GM12878 (cell line): ENCODE measurements around the gene MNAT1.

Experiments used
- BCLAF1 ChIP-seq: fragments of 450-650 bp; IDR thresholded peaks from 2 replicates; pipeline ENCODE4 v1.6.1; 2017; ENCODE audit warnings: antibody characterized with exemption, mild to moderate bottlenecking, moderate library complexity
- CTCF ChIP-seq, 3 experiments: IDR thresholded peaks in 2 of 3; conservative IDR thresholded peaks in 1 of 3; 2 replicates each; pipeline ENCODE4 v1.5.1; 2011; ENCODE audit warnings: low read depth in 3 of 3, low read length in 3 of 3, mild to moderate bottlenecking in 3 of 3, control low read depth in 2 of 3, moderate library complexity in 2 of 3, inconsistent platforms in 1 of 3, mixed read lengths in 1 of 3; ENCODE audit not compliant: control insufficient read depth in 2 of 3, insufficient read depth in 1 of 3; ENCODE audit errors: extremely low read depth in 1 of 3
- FOXM1 ChIP-seq: IDR thresholded peaks from 2 replicates; pipeline ENCODE4 v1.6.1; 2012; ENCODE audit warnings: low read depth, mild to moderate bottlenecking, inconsistent platforms, low read length, moderate library complexity
- HCFC1 ChIP-seq: fragments of 150-350 bp; IDR thresholded peaks from 2 replicates; pipeline ENCODE4 v1.6.1; 2014; ENCODE audit warnings: low read length
- KDM1A ChIP-seq: fragments of 200-600 bp; sonication (generic); IDR thresholded peaks from 2 replicates; pipeline ENCODE4 v1.6.1; 2016; ENCODE audit warnings: borderline replicate concordance
- NFYB ChIP-seq: IDR thresholded peaks from 2 replicates; pipeline ENCODE4 v1.6.1; 2011; ENCODE audit warnings: low read depth, mild to moderate bottlenecking, low read length, improper control_type of control experiment, moderate library complexity; ENCODE audit not compliant: insufficient read depth
- POLR2A ChIP-seq: IDR thresholded peaks from 2 replicates; pipeline ENCODE4 v1.6.1; 2011; ENCODE audit warnings: low read depth, mild to moderate bottlenecking, low read length
- POLR2AphosphoS5 ChIP-seq: IDR thresholded peaks from 2 replicates; pipeline ENCODE4 v1.6.1; 2011; ENCODE audit warnings: mild to moderate bottlenecking, low read length, inconsistent platforms
- RELA ChIP-seq: fragments of 450-650 bp; IDR thresholded peaks from 2 replicates; pipeline ENCODE4 v1.8.0; 2014; ENCODE audit warnings: borderline replicate concordance; ENCODE audit not compliant: partially characterized antibody
- SMC3 ChIP-seq: IDR thresholded peaks from 2 replicates; pipeline ENCODE4 v1.6.1; 2011; ENCODE audit warnings: low read length, improper control_type of control experiment, borderline replicate concordance
- SUZ12 ChIP-seq: fragments of 200-600 bp; sonication (generic); IDR thresholded peaks from one replicate; pipeline ENCODE4 v1.6.1; 2018; ENCODE audit warnings: antibody characterized with exemption, mild to moderate bottlenecking; ENCODE audit not compliant: unreplicated experiment
- TCF7 ChIP-seq: IDR thresholded peaks from 2 replicates; pipeline ENCODE4 v1.6.1; 2014; ENCODE audit warnings: antibody characterized with exemption, borderline replicate concordance
- ZZZ3 ChIP-seq: IDR thresholded peaks from 2 replicates; pipeline ENCODE4 v1.6.1; 2011; ENCODE audit warnings: low read depth; ENCODE audit not compliant: control insufficient read depth, insufficient read length

- no peak for TF ChIP-seq FOXM1
- TF ChIP-seq BCLAF1, result no peak
- no peak for TF ChIP-seq POLR2A
- TF ChIP-seq TCF7, result no peak
- no peak for TF ChIP-seq RELA
- no peak for TF ChIP-seq CTCF (IDR thresholded peaks at IDR 0.05 in 2 of 3, conservative IDR thresholded peaks at IDR 0.05 in 1 of 3; ENCODE audit: control insufficient read depth in 2 of 3, extremely low read depth in 1 of 3, insufficient read depth in 1 of 3, low read depth in 3 of 3, low read length in 3 of 3)
- TF ChIP-seq POLR2AphosphoS5, result no peak
- no peak for TF ChIP-seq SMC3
- TF ChIP-seq NFYB, result no peak
- TF ChIP-seq SUZ12, result no peak
- TF ChIP-seq KDM1A, result no peak
- no peak for TF ChIP-seq HCFC1
- TF ChIP-seq ZZZ3, result no peak
Observed at GRCh38 chr14:60943637-60944032, 209.1 kb downstream of the MNAT1 start.
